Stimulated activated CD4-positive, alpha-beta T cell treated with anti-CD3 and anti-CD28 coated beads, TNF-alpha, amount 100 ng/mL, for 24 hours (primary cell): ENCODE results near the gene GRIFIN.

Source experiments
- DNase-seq, 3 experiments: peaks; one replicate each; pipeline ENCODE4 v3.0.0-alpha.2; 2020; ENCODE audit warnings: low read depth in 3 of 3

GRIFIN gene

GRCh38 chr7:2476298-2476697 is at the start of gene GRIFIN:
TSS of gene GRIFIN (minus strand) at chr7:2476398. CDS start at chr7:2476383, 15 bp downstream.
- no peak for DNase-seq

GRCh38 chr7:2524808-2525657 is 48.8 kb upstream of the GRIFIN start:
- no peak for DNase-seq

GRCh38 chr7:2523941-2524807 is 48.0 kb upstream of the GRIFIN start:
- no peak for DNase-seq

GRCh38 chr7:2523461-2523936 is 47.3 kb upstream of the GRIFIN start:
- DNase-seq, result no peak

- DNase-seq, result peak in 1 of 3 experiments; percentile 47
Measured at GRCh38 chr7:2522780-2523433, 46.7 kb upstream of the GRIFIN start.

GRCh38 chr7:2521952-2522591 is 45.9 kb upstream of the GRIFIN start:
- peak in 2 of 3 experiments; percentile 49 to 71 for DNase-seq

- no peak for DNase-seq
Measured at GRCh38 chr7:2521341-2521745, 45.1 kb upstream of the GRIFIN start.

GRCh38 chr7:2520761-2521290 is 44.6 kb upstream of the GRIFIN start:
- DNase-seq, result no peak

GRCh38 chr7:2520131-2520760 is 44.0 kb upstream of the GRIFIN start:
- no peak for DNase-seq

- peak; percentile 66 to 85 (median 70) for DNase-seq
Measured at GRCh38 chr7:2519119-2519930, 43.1 kb upstream of the GRIFIN start, which contains the start of gene LFNG. TSS of gene LFNG (plus strand) at chr7:2519774. CDS start at chr7:2519862, 88 bp downstream.

- no peak for DNase-seq
Measured at GRCh38 chr7:2518737-2519118, 42.5 kb upstream of the GRIFIN start.

GRCh38 chr7:2517678-2518507 is 41.7 kb upstream of the GRIFIN start:
- DNase-seq, result no peak

GRCh38 chr7:2517026-2517425 is 40.8 kb upstream of the GRIFIN start:
- no peak for DNase-seq

GRCh38 chr7:2516194-2516555 is 40.0 kb upstream of the GRIFIN start:
- DNase-seq, result no peak

- DNase-seq, result no peak
Measured at GRCh38 chr7:2515424-2516193, 39.4 kb upstream of the GRIFIN start.

GRCh38 chr7:2514473-2515423 is 38.5 kb upstream of the GRIFIN start:
- no peak for DNase-seq

GRCh38 chr7:2513702-2514101 is 37.5 kb upstream of the GRIFIN start:
- no peak for DNase-seq
